Measurements from ENCODE around the gene ADD1.

ADD1 gene

GRCh38 chr4:2837904-2838496 is 5.6 kb upstream of the ADD1 start:
- H3K4me3 ChIP-seq (ENCODE audit: low read depth, low read length): no peak overlapping the region
- no peak for TF ChIP-seq CTCF (IDR thresholded peaks at IDR 0.05; ENCODE audit: insufficient read depth, low read depth, low read length, missing control alignments)
- DNase-seq (ENCODE audit: low read depth): peak; percentile 47

GRCh38 chr4:2839060-2839459 is 4.6 kb upstream of the ADD1 start:
- H3K4me3 ChIP-seq (ENCODE audit: low read depth, low read length): no peak overlapping the region
- no peak for DNase-seq (ENCODE audit: low read depth)
- no peak for TF ChIP-seq CTCF (IDR thresholded peaks at IDR 0.05; ENCODE audit: insufficient read depth, low read depth, low read length, missing control alignments)

- peak overlapping the region; percentile 70 for H3K4me3 ChIP-seq (ENCODE audit: low read depth, low read length)
- no peak for TF ChIP-seq CTCF (IDR thresholded peaks at IDR 0.05; ENCODE audit: insufficient read depth, low read depth, low read length, missing control alignments)
- no peak for DNase-seq (ENCODE audit: low read depth)
Observed at GRCh38 chr4:2842687-2843262, 869 bp upstream of the ADD1 start.

- peak overlapping the region; percentile 70 for H3K4me3 ChIP-seq (ENCODE audit: low read depth, low read length)
- TF ChIP-seq CTCF (IDR thresholded peaks at IDR 0.05; ENCODE audit: insufficient read depth, low read depth, low read length, missing control alignments): no peak
- DNase-seq (ENCODE audit: low read depth): peak; percentile 53
Observed at GRCh38 chr4:2843941-2844584, 419 bp downstream of the ADD1 start.

- TF ChIP-seq CTCF (IDR thresholded peaks at IDR 0.05; ENCODE audit: insufficient read depth, low read depth, low read length, missing control alignments): no peak
- H3K4me3 ChIP-seq (ENCODE audit: low read depth, low read length): peak overlapping the region; percentile 18; the same call in 1 of the 2 replicates
- no peak for DNase-seq (ENCODE audit: low read depth)
Observed at GRCh38 chr4:2846172-2846571, 2.5 kb downstream of the ADD1 start.

GRCh38 chr4:2847302-2847871 is 3.7 kb downstream of the ADD1 start:
- peak; percentile 54 for DNase-seq (ENCODE audit: low read depth)
- no peak for TF ChIP-seq CTCF (IDR thresholded peaks at IDR 0.05; ENCODE audit: insufficient read depth, low read depth, low read length, missing control alignments)
- no peak overlapping the region for H3K4me3 ChIP-seq (ENCODE audit: low read depth, low read length)

All from GM12865 (cell line).